ENCODE results near the gene NUDT19. TPM values are rescaled to one million over a fixed set of nuclear protein-coding genes. Genes with fewer than 3 reads are reported as not detected.

The NUDT19 gene
- total and polyA plus RNA-seq, 2 donors (not counting 3 experiments of a cell fraction or from before 2014, with no cell fraction given) = 6.6 to 14.0 TPM

DNA sequence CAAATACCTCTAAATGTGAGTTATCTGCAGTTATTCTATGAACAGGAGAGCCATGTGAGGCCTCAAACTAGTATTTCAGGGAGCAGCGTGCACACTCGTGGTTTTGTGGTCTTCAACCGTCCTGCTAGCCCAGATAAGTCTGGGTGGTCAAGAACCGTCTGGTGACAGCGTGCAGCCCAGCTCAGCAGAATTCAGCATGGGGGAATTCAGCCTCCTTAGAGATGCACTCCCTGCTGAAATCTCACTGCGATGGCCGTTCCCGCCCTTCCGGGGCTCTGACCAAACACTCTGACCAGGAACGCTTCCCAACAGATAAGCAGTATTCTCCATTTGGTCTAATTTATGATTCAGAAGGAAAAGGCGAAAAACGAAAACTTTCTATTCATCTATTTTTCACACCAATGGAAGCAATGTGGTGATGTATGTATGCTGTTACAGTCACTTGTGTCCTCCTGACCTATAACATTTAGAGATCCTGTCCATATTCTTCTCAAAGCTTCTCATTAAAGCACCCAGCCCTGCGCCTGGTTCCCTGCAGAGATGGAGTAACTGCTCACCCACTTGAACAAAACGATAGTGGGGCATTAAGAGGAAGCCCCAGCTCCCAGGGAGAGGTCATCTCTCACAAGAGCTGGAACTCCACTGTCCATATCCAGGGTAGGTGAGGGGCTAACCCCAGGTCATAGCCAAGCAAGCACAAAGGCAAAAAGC is 19.6 kb upstream of the NUDT19 start:
- no peaks in the 10 kb centered on the region for H3K9me1 ChIP-seq (replicated peaks; ENCODE audit: control insufficient read depth, extremely low read depth, insufficient read depth, low read length)
- H3K36me3 ChIP-seq (ENCODE audit: control insufficient read depth in 2 of 2, extremely low read depth in 1 of 2, insufficient read depth in 2 of 2, low read length in 2 of 2) = peaks cover 0 to under 1% of the 10 kb centered on the region in 2 experiments
- no peak overlapping the region for H3K9ac ChIP-seq (replicated peaks; ENCODE audit: extremely low read depth, insufficient read depth, low read length)
- TF ChIP-seq EZH2 (IDR thresholded peaks at IDR 0.05; ENCODE audit: borderline replicate concordance, low read depth, low read length, severe bottlenecking) (no peak), POLR2AphosphoS5 (IDR thresholded peaks at IDR 0.05; ENCODE audit: insufficient read depth, low read depth, low read length) (no peak), POLR2A (IDR thresholded peaks at IDR 0.05; ENCODE audit: low read depth, low read length) (no peak), MYC (IDR thresholded peaks at IDR 0.05; ENCODE audit: low read depth, low read length) (no peak), FOS (IDR thresholded peaks at IDR 0.05; ENCODE audit: borderline replicate concordance, insufficient read depth, low read length) (no peak), GATA2 (IDR thresholded peaks at IDR 0.05; ENCODE audit: insufficient read depth, insufficient read length, low read depth, low read length) (no peak), JUN (IDR thresholded peaks at IDR 0.05; ENCODE audit: borderline replicate concordance, insufficient read depth, insufficient read length, low read depth) (no peak)
- TF ChIP-seq, protein P1, sequence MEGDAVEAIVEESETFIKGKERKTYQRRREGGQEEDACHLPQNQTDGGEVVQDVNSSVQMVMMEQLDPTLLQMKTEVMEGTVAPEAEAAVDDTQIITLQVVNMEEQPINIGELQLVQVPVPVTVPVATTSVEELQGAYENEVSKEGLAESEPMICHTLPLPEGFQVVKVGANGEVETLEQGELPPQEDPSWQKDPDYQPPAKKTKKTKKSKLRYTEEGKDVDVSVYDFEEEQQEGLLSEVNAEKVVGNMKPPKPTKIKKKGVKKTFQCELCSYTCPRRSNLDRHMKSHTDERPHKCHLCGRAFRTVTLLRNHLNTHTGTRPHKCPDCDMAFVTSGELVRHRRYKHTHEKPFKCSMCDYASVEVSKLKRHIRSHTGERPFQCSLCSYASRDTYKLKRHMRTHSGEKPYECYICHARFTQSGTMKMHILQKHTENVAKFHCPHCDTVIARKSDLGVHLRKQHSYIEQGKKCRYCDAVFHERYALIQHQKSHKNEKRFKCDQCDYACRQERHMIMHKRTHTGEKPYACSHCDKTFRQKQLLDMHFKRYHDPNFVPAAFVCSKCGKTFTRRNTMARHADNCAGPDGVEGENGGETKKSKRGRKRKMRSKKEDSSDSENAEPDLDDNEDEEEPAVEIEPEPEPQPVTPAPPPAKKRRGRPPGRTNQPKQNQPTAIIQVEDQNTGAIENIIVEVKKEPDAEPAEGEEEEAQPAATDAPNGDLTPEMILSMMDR (IDR thresholded peaks at IDR 0.05; ENCODE audit: extremely low read depth in 1 of 2, insufficient read depth in 1 of 2, low read depth in 1 of 2, low read length in 2 of 2) = no peak
- TF ChIP-seq, protein P2, sequence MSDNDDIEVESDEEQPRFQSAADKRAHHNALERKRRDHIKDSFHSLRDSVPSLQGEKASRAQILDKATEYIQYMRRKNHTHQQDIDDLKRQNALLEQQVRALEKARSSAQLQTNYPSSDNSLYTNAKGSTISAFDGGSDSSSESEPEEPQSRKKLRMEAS (IDR thresholded peaks at IDR 0.05; ENCODE audit: insufficient read depth, insufficient read length) = no peak
- dilution Hi-C loops (cut with MboI; ENCODE audit: extremely low pct_ligation_motif_present, low sequenced_read_pairs) = no loop called here
- no peak overlapping the region for H2AFZ ChIP-seq (ENCODE audit: low read depth, low read length)
- DNase-seq (ENCODE audit: low read depth, low spot score) (no peak), FAIRE-seq (no peak)
- intact Hi-C loops (cut with micrococcal nuclease) = no loop called here
- H3K4me3 ChIP-seq (replicated peaks in 1 of 3; ENCODE audit: insufficient read depth in 1 of 3, low read depth in 1 of 3, low read length in 3 of 3) = no peak overlapping the region
- no peak overlapping the region for H3K4me2 ChIP-seq (ENCODE audit: insufficient read depth, low read length)
- ChIA-PET CTCF (no interaction called here), POLR2A (no interaction called here)
- BruUV-seq (replicated peaks) = TSS peak; percentile 2
- no peak overlapping the region for H3K27ac ChIP-seq (ENCODE audit: insufficient read depth, low read depth, low read length)
- H4K20me1 ChIP-seq (replicated peaks; ENCODE audit: control insufficient read depth, extremely low read depth, insufficient read depth, low read length) = peaks cover 3% of the 10 kb centered on the region
- H3K27me3 ChIP-seq (ENCODE audit: control insufficient read depth in 2 of 2, insufficient read depth in 2 of 2, low read length in 2 of 2) = peaks cover 6 to 12% of the 10 kb centered on the region in 2 experiments
- H3K4me1 ChIP-seq (ENCODE audit: control insufficient read depth, extremely low read depth, insufficient read depth, low read length) = peaks cover 9% of the 10 kb centered on the region
- peaks cover 61% of the 10 kb centered on the region for H3K79me2 ChIP-seq (ENCODE audit: control insufficient read depth, insufficient read depth, low read length)
- no peaks in the 10 kb centered on the region for H3K9me3 ChIP-seq (replicated peaks; ENCODE audit: control insufficient read depth, insufficient read depth, low read length)
